Stomach (tissue), 8 donors: ENCODE results near the gene LOC128125822.
"Not testable (repeated sequence)": the region's sequence is repeated elsewhere in the genome, so short reads cannot be mapped to it uniquely, and the experiment has no call there.

Source experiments
- DNase-seq, 2 donors: peaks; one replicate each; pipeline versions ENCODE4 v3.0.0 to v3.0.0-alpha.2; 2013 to 2019
- H3K27ac ChIP-seq, 5 donors: fragments of 200-600 bp in 4 of 5; sonication (generic) in 4 of 5; one replicate each; pipeline ENCODE4 v1.5.1; 2013 to 2019; ENCODE audit warnings: mild to moderate bottlenecking in 1 of 5, moderate library complexity in 1 of 5
- H3K27me3 ChIP-seq, 3 donors: fragments of 200-600 bp; sonication (generic); one replicate each; pipeline ENCODE4 v1.5.1; 2017 to 2019; ENCODE audit warnings: mixed run types in 1 of 3
- H3K36me3 ChIP-seq, 4 donors: fragments of 200-600 bp; sonication (generic); 1 replicate in 3 of 4; 2 replicates in 1 of 4; pipeline ENCODE4 v1.5.1; 2016 to 2019
- H3K4me1 ChIP-seq, 4 donors: fragments of 200-600 bp; sonication (generic); one replicate each; pipeline ENCODE4 v1.5.1; 2016 to 2019
- H3K4me3 ChIP-seq, 4 donors: fragments of 200-600 bp; sonication (generic) in 3 of 4; one replicate each; pipeline ENCODE4 v1.5.1; 2016 to 2019; ENCODE audit warnings: mild to moderate bottlenecking in 1 of 4
- H3K9me3 ChIP-seq, 4 donors: fragments of 200-600 bp; sonication (generic); one replicate each; pipeline ENCODE4 v1.5.1; 2016 to 2019
- EP300 ChIP-seq: sonication (generic); formaldehyde crosslinking; IDR thresholded peaks from one replicate; pipeline ENCODE4 v1.6.1; 2017; ENCODE audit warnings: antibody characterized with exemption
- POLR2A ChIP-seq, 4 donors: fragments of 450-650 bp; IDR thresholded peaks; one replicate each; pipeline ENCODE4 v1.6.1; 2016; ENCODE audit warnings: antibody characterized with exemption in 4 of 4, control low read depth in 2 of 4, mild to moderate bottlenecking in 1 of 4, moderate library complexity in 1 of 4
- POLR2AphosphoS5 ChIP-seq, 3 donors: sonication (generic); formaldehyde crosslinking; IDR thresholded peaks; one replicate each; pipeline ENCODE4 v1.6.1; 2016; ENCODE audit warnings: antibody characterized with exemption in 3 of 3
- WGBS, 5 donors: extraction: QIAGEN DNeasy Blood & Tissue Kit in 3 of 5; methylation state at CpG; one replicate each; pipeline versions ENCODE4 v1.1.5 to v1.1.7; 2013 to 2018; 5-methylcytosine and 5-hydroxymethylcytosine counted together
- intact Hi-C: fragments of 100-400 bp; cut with DNase I; formaldehyde crosslinking; loops from one replicate; pipeline ENCODE4 v1.15.1; 2023; ENCODE audit warnings: low total_unique reads
- TF ChIP-seq, protein P1 (sequence below), 7 experiments: fragments of 450-650 bp in 4 of 7; fragments of 200-600 bp in 3 of 7; sonication (generic) in 3 of 7; IDR thresholded peaks; one replicate each; pipeline ENCODE4 v1.5.1; 2016 to 2019; ENCODE audit warnings: antibody characterized with exemption in 7 of 7, control low read depth in 2 of 7, mild to moderate bottlenecking in 1 of 7
- donor health status: healthy with polysubstance abuse.
- donor health status: Bipolar disorder and iron deficiency.
- donor health status: healthy.

Gene LOC128125822

GRCh38 chr6:63572044-63572746 is at the start of gene LOC128125822, which contains the start of gene PTP4A1:
Gene LOC128125822, plus strand, starts transcription at chr6:63572480.
Gene PTP4A1, plus strand, starts transcription at chr6:63572480. Its CDS starts 4,401 bp downstream, at chr6:63576881.
- Histone ChIP-seq H3K36me3 (peaks cover 7 to 11% (median 10%) of the 10 kb centered on the region in 4 donors), H3K4me3 (peak within 1 kb of the TSS; percentile 74 to 100 (median 80)), H3K27ac (peak within 1 kb of the TSS; percentile 98 to 100 (median 100)), H3K27me3 (no peaks in the 10 kb centered on the region), H3K4me1 (peaks cover 10 to 64% (median 37%) of the 10 kb centered on the region in 4 donors), H3K9me3 (no peaks in the 10 kb centered on the region)
- DNase-seq, result peak; percentile 99
- intact Hi-C loops, result no loop called here
- TF ChIP-seq EP300 (peak; percentile 58), POLR2A (IDR thresholded peaks at IDR 0.05) (peak in 3 of 4 donors; percentile 71 to 98 (median 75)), POLR2AphosphoS5 (IDR thresholded peaks at IDR 0.05) (peak; percentile 98 to 99 (median 99))
- TF ChIP-seq, protein P1, sequence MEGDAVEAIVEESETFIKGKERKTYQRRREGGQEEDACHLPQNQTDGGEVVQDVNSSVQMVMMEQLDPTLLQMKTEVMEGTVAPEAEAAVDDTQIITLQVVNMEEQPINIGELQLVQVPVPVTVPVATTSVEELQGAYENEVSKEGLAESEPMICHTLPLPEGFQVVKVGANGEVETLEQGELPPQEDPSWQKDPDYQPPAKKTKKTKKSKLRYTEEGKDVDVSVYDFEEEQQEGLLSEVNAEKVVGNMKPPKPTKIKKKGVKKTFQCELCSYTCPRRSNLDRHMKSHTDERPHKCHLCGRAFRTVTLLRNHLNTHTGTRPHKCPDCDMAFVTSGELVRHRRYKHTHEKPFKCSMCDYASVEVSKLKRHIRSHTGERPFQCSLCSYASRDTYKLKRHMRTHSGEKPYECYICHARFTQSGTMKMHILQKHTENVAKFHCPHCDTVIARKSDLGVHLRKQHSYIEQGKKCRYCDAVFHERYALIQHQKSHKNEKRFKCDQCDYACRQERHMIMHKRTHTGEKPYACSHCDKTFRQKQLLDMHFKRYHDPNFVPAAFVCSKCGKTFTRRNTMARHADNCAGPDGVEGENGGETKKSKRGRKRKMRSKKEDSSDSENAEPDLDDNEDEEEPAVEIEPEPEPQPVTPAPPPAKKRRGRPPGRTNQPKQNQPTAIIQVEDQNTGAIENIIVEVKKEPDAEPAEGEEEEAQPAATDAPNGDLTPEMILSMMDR (IDR thresholded peaks at IDR 0.05), result no peak
- 0% methylated on average over 42 to 73 of the region's 73 CpGs for WGBS, 5 donors

GRCh38 chr6:63522911-63523287 is 49.4 kb upstream of the LOC128125822 start:
- H3K4me3 ChIP-seq, H3K9me3 ChIP-seq, H3K27me3 ChIP-seq, H3K27ac ChIP-seq, DNase-seq, H3K36me3 ChIP-seq, intact Hi-C loops: not testable (repeated sequence)
- 78 to 92% (median 86%) methylated on average over 7 of the region's 7 CpGs for WGBS, 5 donors
- H3K4me1 ChIP-seq, result peaks cover 7 to 16% (median 10%) of the 10 kb centered on the region in 4 donors

DNA sequence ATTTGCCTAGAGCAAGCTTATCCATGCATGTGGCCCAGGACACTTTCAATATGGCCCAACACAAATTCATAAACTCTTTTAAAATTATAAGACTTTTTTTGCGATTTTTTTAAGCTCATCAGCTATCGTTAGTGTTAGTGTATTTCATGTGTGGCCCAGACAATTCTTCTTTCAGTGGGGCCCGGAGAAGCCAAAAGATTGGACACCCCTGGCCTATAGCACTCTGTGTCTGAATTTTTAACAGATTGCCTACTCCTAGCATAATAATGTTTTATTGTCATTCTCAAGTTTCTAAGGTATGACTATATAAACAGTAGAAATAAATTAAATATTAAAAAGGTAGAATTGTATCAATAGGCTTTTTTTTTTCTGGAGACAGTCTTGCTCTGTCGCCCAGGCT is 48.6 kb upstream of the LOC128125822 start:
- Histone ChIP-seq H3K27ac (no peak overlapping the region), H3K27me3 (no peaks in the 10 kb centered on the region), H3K4me3 (no peak overlapping the region), H3K9me3 (no peaks in the 10 kb centered on the region), H3K4me1 (peaks cover 10 to 23% (median 13%) of the 10 kb centered on the region in 4 donors), H3K36me3 (no peaks in the 10 kb centered on the region)
- WGBS, 5 donors, result 93 to 99% (median 95%) methylated on average over 4 of the region's 4 CpGs
- TF ChIP-seq, protein P1 (IDR thresholded peaks at IDR 0.05), result no peak
- TF ChIP-seq POLR2A (IDR thresholded peaks at IDR 0.05) (no peak), EP300 (no peak), POLR2AphosphoS5 (IDR thresholded peaks at IDR 0.05) (no peak)
- DNase-seq, result no peak
- intact Hi-C loops, result no loop called here

GRCh38 chr6:63525186-63525878 is 46.9 kb upstream of the LOC128125822 start:
- 75 to 87% (median 82%) methylated on average over 7 of the region's 7 CpGs for WGBS, 5 donors
- Histone ChIP-seq H3K4me3 (no peak overlapping the region), H3K27me3 (no peaks in the 10 kb centered on the region), H3K36me3 (no peaks in the 10 kb centered on the region), H3K4me1 (peaks cover 10 to 25% (median 16%) of the 10 kb centered on the region in 4 donors), H3K9me3 (no peaks in the 10 kb centered on the region), H3K27ac (no peak overlapping the region)
- TF ChIP-seq POLR2A (IDR thresholded peaks at IDR 0.05) (no peak), POLR2AphosphoS5 (IDR thresholded peaks at IDR 0.05) (no peak), EP300 (no peak)
- TF ChIP-seq, protein P1 (IDR thresholded peaks at IDR 0.05), result no peak
- intact Hi-C loops, result no loop called here
- no peak for DNase-seq
